ENCODE measurements around the gene CLEC17A.

- TF ChIP-seq POLR2AphosphoS5 (IDR thresholded peaks at IDR 0.05) (no peak), POLR2A (IDR thresholded peaks at IDR 0.05) (no peak), EP300 (IDR thresholded peaks at IDR 0.05) (no peak)
- TF ChIP-seq, protein P1, sequence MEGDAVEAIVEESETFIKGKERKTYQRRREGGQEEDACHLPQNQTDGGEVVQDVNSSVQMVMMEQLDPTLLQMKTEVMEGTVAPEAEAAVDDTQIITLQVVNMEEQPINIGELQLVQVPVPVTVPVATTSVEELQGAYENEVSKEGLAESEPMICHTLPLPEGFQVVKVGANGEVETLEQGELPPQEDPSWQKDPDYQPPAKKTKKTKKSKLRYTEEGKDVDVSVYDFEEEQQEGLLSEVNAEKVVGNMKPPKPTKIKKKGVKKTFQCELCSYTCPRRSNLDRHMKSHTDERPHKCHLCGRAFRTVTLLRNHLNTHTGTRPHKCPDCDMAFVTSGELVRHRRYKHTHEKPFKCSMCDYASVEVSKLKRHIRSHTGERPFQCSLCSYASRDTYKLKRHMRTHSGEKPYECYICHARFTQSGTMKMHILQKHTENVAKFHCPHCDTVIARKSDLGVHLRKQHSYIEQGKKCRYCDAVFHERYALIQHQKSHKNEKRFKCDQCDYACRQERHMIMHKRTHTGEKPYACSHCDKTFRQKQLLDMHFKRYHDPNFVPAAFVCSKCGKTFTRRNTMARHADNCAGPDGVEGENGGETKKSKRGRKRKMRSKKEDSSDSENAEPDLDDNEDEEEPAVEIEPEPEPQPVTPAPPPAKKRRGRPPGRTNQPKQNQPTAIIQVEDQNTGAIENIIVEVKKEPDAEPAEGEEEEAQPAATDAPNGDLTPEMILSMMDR (IDR thresholded peaks at IDR 0.05) = no peak
Measured at GRCh38 chr19:14566712-14567077, 16.2 kb upstream of the CLEC17A start.
